Right atrium auricular region (tissue), 2 donors: Measurements from ENCODE around the gene MAP7D2. TPM values are rescaled to one million over a fixed set of nuclear protein-coding genes. Genes with fewer than 3 reads are reported as not detected.

ENCODE experiments used
- DNase-seq: peaks from one replicate; pipeline ENCODE4 v3.0.0-alpha.2; 2019; ENCODE audit warnings: low spot score
- H3K27ac ChIP-seq, 2 donors: fragments of 200-600 bp; sonication (generic); 1 replicate in 1 of 2; 2 replicates in 1 of 2; pipeline ENCODE4 v1.5.1; 2016 to 2019
- H3K27me3 ChIP-seq, 2 donors: fragments of 200-600 bp; sonication (generic); one replicate each; pipeline versions ENCODE4 v1.5.1 to v1.6.0; 2017 to 2019
- H3K36me3 ChIP-seq: fragments of 200-600 bp; sonication (generic); one replicate; pipeline ENCODE4 v1.5.1; 2016
- H3K4me1 ChIP-seq, 2 donors: fragments of 200-600 bp; sonication (generic); one replicate each; pipeline versions ENCODE4 v1.5.1 to v1.6.0; 2017 to 2019
- H3K4me3 ChIP-seq, 2 donors: fragments of 200-600 bp; sonication (generic); 1 replicate in 1 of 2; 2 replicates in 1 of 2; pipeline ENCODE4 v1.5.1; 2017 to 2019; ENCODE audit warnings: mild to moderate bottlenecking in 1 of 2, moderate library complexity in 1 of 2
- H3K9me3 ChIP-seq, 2 donors: fragments of 200-600 bp; sonication (generic); one replicate each; pipeline ENCODE4 v1.5.1; 2019
- total RNA-seq, 2 donors: library from RNA; depleted of rRNA; stranded (reverse); fragments of >200 nt; gene quantifications; one replicate each; pipeline ENCODE4 v1.1.0, GENCODE V29; 2016
- TF ChIP-seq, protein P1 (sequence below), 2 donors: fragments of 200-600 bp; sonication (generic); IDR thresholded peaks; one replicate each; pipeline ENCODE4 v1.5.1; 2019; ENCODE audit warnings: antibody characterized with exemption in 2 of 2

MAP7D2 gene
- total RNA-seq, 2 donors from 2014 or later = 0.24 to 0.56 TPM

DNA sequence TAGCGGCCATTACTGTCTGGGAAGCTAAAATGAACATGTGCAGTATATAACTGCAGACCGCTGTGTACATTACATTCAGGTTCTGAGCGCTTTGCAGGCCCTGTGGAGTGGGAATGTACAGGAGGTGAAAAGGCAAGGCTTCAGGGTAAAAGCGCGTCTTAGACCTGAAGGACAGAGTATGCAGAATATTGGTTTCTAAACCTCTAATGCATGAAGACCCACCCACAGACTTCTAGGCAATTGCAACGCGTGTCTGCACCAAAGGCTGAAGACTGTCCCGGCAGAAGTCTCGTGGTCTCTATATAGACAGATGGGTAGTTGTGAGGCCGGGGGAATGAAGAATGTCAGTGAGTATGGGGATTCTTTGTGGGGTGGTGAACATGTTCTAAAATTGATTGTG is 5.4 kb downstream of the MAP7D2 start:
- H3K36me3 ChIP-seq = no peaks in the 10 kb centered on the region
- no peak overlapping the region for H3K4me3 ChIP-seq
- TF ChIP-seq, protein P1, sequence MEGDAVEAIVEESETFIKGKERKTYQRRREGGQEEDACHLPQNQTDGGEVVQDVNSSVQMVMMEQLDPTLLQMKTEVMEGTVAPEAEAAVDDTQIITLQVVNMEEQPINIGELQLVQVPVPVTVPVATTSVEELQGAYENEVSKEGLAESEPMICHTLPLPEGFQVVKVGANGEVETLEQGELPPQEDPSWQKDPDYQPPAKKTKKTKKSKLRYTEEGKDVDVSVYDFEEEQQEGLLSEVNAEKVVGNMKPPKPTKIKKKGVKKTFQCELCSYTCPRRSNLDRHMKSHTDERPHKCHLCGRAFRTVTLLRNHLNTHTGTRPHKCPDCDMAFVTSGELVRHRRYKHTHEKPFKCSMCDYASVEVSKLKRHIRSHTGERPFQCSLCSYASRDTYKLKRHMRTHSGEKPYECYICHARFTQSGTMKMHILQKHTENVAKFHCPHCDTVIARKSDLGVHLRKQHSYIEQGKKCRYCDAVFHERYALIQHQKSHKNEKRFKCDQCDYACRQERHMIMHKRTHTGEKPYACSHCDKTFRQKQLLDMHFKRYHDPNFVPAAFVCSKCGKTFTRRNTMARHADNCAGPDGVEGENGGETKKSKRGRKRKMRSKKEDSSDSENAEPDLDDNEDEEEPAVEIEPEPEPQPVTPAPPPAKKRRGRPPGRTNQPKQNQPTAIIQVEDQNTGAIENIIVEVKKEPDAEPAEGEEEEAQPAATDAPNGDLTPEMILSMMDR (IDR thresholded peaks at IDR 0.05) = no peak
- H3K9me3 ChIP-seq = no peaks in the 10 kb centered on the region
- no peaks in the 10 kb centered on the region for H3K27me3 ChIP-seq
- no peak for DNase-seq
- H3K27ac ChIP-seq = no peak overlapping the region
- peaks cover 0 to 5% of the 10 kb centered on the region in 2 donors for H3K4me1 ChIP-seq

DNA sequence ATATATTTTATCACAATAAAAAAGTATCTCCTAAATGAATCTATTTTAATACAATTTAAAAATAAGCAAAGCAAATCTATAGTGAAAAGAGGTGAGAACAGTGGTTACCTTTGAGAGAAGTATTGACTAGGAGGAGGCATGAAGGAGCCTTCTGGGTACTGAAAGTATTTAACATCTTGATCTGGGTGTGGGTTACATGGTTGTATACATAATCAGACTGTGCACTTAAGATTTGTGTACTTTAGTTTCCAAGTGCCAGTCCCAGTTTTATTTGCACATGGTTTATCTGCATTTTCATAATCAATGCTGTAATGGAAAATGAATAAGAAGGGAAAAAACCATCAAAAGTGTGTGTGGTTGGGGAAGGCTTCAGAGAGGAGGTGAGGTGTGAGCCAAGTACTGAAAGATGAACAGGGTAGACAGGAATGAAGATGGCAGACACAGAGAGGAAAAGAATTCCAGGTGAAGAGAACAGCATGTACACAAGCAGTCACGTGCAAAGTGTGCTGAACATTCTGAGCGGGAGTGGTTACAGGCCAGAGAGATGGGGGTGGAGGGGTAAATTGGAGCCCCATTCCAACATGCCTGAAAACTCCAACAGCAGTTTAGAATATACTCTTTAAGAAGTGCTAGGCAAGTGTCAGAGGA is 14.6 kb downstream of the MAP7D2 start:
- DNase-seq = no peak
- TF ChIP-seq, protein P1 (IDR thresholded peaks at IDR 0.05) = no peak
- Histone ChIP-seq H3K9me3 (peaks cover 0 to 5% of the 10 kb centered on the region in 2 donors), H3K27me3 (no peaks in the 10 kb centered on the region), H3K4me1 (no peaks in the 10 kb centered on the region), H3K27ac (no peak overlapping the region), H3K36me3 (no peaks in the 10 kb centered on the region), H3K4me3 (no peak overlapping the region)

DNA sequence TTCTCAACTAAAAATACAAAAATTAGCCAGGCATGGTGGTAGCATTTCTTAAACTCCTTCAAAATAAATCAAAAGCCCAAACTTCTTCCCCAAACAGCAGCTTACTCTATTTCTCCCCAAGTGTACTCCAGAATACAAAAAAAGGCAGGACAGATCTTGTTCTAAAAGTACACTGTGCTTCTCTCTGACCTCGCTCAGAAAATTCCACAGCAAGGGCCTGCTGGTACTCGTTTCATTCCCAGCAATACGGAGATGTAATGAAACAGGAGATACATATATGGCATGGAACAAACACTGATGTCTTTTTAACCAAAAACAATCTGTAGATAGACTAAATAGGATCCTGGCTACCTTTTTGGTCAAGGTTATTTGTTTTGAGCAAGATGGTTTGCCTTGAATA is 25.2 kb downstream of the MAP7D2 start:
- Histone ChIP-seq H3K27ac (no peak overlapping the region), H3K9me3 (no peaks in the 10 kb centered on the region), H3K27me3 (no peaks in the 10 kb centered on the region), H3K4me1 (no peaks in the 10 kb centered on the region), H3K36me3 (no peaks in the 10 kb centered on the region), H3K4me3 (no peak overlapping the region)
- DNase-seq = no peak
- TF ChIP-seq, protein P1 (IDR thresholded peaks at IDR 0.05) = no peak

DNA sequence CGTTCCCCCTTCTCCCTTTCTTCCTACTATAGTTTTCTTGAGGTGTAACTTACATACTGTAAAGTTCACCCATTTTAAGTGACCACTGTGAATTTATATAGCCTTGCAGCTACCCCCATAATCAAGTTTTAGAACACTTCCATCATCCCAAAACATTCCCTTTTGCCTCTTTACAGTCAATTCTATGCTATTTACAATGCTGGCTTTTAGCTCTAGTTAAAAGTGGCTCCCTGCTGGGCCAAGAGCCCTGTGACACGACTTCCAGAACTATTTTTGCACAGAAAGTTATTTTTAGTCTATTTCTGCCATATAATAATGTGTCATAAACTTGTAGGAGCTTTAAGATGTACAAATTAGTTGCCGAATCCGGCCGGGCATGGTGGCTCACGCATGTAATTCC is 26.9 kb downstream of the MAP7D2 start:
- Histone ChIP-seq H3K36me3 (no peaks in the 10 kb centered on the region), H3K9me3 (no peaks in the 10 kb centered on the region), H3K27ac (no peak overlapping the region), H3K4me3 (no peak overlapping the region), H3K27me3 (no peaks in the 10 kb centered on the region), H3K4me1 (no peaks in the 10 kb centered on the region)
- no peak for DNase-seq
- TF ChIP-seq, protein P1 (IDR thresholded peaks at IDR 0.05) = no peak

DNA sequence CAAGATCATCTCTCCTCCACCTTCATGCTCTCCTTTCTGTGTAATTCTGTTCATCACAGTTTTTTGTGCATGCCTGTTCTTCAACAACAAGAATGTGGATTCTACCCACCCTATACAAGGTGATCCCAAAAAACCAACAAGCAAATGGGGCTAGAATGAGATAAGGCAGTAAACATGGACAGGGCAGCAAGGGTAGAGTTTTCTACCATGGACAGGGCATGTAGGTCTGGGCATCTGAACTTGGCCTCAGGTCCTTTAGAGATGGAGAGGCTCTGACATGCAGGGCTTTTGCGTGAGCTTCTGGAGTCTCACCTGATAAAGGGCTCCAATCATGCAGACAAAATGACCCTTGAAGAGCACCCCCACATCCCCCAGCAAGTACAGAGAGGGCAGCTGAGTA is 36.4 kb downstream of the MAP7D2 start:
- Histone ChIP-seq H3K9me3 (no peaks in the 10 kb centered on the region), H3K27ac (no peak overlapping the region), H3K36me3 (no peaks in the 10 kb centered on the region), H3K4me3 (no peak overlapping the region), H3K27me3 (no peaks in the 10 kb centered on the region), H3K4me1 (no peaks in the 10 kb centered on the region)
- no peak for DNase-seq
- TF ChIP-seq, protein P1 (IDR thresholded peaks at IDR 0.05) = no peak

DNA sequence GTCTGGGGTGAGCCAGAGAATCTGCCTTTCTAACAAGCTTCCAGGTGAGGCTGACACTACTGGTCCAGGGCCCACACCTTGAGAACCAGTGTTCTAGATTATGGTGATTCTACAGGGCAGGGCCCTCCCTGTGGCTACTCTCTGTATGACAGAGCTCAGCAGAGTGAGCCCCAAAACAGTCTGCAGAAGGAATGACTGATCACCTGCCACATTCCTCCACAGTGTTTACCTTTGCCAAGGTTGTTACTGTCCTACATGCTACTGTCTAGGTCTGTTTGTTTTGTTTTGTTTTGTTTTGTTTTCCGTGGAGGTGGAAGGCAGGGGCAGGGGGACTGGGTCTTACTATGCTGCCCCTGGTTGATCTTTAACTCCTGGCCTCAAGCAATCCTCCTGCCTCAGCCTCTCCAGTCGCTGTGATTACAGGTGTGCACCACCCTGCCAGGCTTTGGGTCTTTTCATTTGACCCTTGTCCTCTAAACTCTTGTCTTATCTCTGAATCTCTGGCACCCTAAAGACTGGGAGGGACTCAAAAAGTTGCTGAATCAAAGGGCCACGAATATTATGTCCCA is 45.1 kb downstream of the MAP7D2 start:
- Histone ChIP-seq H3K9me3 (no peaks in the 10 kb centered on the region), H3K4me1 (no peaks in the 10 kb centered on the region), H3K27me3 (peaks cover 0 to 3% of the 10 kb centered on the region in 2 donors), H3K4me3 (no peak overlapping the region), H3K36me3 (no peaks in the 10 kb centered on the region), H3K27ac (no peak overlapping the region)
- DNase-seq = no peak
- TF ChIP-seq, protein P1 (IDR thresholded peaks at IDR 0.05) = no peak
